ENCODE measurements around the gene NDST4. TPM values are rescaled to one million over a fixed set of nuclear protein-coding genes. Genes with fewer than 3 reads are reported as not detected.

NDST4 gene
- total RNA-seq (2014; rRNA removed) = not detected in 2 replicates
- percentile 8 among the genes with signal in this experiment for Bru-seq, nascent RNA
- BruChase-seq, experiment 1, labeled RNA remaining after a 6-hour chase = percentile 6 among the genes with signal in this experiment
- percentile 7 among the genes with signal in this experiment for BruChase-seq, experiment 2, labeled RNA remaining after a 2-hour chase
- long read RNA-seq = 0 reads

DNA sequence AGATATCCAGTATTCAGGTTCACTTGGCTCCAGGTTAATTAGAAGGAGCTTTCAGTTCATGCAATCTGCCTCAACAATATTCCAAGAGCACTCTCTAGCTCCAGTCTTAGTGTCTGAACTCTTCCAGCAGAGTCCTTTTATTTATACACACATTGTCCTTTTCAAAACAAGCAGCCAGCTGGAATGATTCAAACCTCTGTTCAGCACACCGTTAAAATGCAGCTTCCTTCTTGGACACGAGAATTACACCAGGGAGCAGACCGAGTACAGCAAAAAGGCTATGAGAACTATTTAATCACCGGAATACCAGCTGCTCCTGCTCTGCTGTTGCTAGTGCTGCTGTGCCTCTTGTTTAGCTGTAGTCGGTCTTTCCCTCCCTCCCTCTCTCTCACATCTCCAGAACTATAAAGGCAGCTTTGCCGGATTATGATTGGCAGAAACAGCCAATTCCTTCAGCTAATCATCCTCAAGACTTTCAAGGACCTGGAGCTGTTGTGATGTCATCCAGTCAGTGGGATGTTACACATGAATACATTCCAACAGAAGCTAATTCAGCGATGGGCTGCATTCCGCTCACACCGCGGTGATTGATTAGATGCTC lies at the start of gene NDST4:
TSS of gene NDST4 (minus strand) at position 115 of the 601 bp plus-strand sequence. CDS start 36,584 bp downstream, outside the sequence.
- no peaks in the 10 kb centered on the region for H3K79me2 ChIP-seq (ENCODE audit: low read length)
- no TSS peak for BruUV-seq (replicated peaks)
- CTCF ChIA-PET = no interaction called here
- H3K9me3 ChIP-seq (ENCODE audit: low read length) = no peaks in the 10 kb centered on the region
- ATAC-seq (peak; percentile 83), DNase-seq (peak; percentile 36)
- peak within 1 kb of the TSS; percentile 14; the same call in 1 of the 2 replicates for H3K27ac ChIP-seq (ENCODE audit: low read length)
- H3K9me2 ChIP-seq (replicated peaks; ENCODE audit: low read length) = no peaks in the 10 kb centered on the region
- peak within 1 kb of the TSS; percentile 62 for H3K4me3 ChIP-seq (ENCODE audit: low read length)
- peak within 1 kb of the TSS; percentile 76 for H3K4me2 ChIP-seq (ENCODE audit: low read length)
- POLR2A ChIA-PET (ENCODE audit: unreplicated experiment) = no interaction called here
- no peaks in the 10 kb centered on the region for H3K36me3 ChIP-seq (ENCODE audit: low read depth, low read length)
- peak within 1 kb of the TSS; percentile 80 for H2AFZ ChIP-seq (ENCODE audit: low read length)
- TF ChIP-seq, protein P1, sequence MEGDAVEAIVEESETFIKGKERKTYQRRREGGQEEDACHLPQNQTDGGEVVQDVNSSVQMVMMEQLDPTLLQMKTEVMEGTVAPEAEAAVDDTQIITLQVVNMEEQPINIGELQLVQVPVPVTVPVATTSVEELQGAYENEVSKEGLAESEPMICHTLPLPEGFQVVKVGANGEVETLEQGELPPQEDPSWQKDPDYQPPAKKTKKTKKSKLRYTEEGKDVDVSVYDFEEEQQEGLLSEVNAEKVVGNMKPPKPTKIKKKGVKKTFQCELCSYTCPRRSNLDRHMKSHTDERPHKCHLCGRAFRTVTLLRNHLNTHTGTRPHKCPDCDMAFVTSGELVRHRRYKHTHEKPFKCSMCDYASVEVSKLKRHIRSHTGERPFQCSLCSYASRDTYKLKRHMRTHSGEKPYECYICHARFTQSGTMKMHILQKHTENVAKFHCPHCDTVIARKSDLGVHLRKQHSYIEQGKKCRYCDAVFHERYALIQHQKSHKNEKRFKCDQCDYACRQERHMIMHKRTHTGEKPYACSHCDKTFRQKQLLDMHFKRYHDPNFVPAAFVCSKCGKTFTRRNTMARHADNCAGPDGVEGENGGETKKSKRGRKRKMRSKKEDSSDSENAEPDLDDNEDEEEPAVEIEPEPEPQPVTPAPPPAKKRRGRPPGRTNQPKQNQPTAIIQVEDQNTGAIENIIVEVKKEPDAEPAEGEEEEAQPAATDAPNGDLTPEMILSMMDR (conservative IDR thresholded peaks at IDR 0.05; ENCODE audit: low read depth, low read length) = no peak
- TF ChIP-seq EZH2 (IDR thresholded peaks at IDR 0.05; ENCODE audit: low read length, unreplicated experiment) = no peak
- TF ChIP-seq EZH2phosphoT487 (IDR thresholded peaks at IDR 0.05; ENCODE audit: borderline replicate concordance, low read length) = no peak
- peaks cover 15% of the 10 kb centered on the region for H3K27me3 ChIP-seq (ENCODE audit: low read length)
- no peaks in the 10 kb centered on the region for H4K20me1 ChIP-seq (ENCODE audit: low read length)
- H3K4me1 ChIP-seq (ENCODE audit: insufficient read depth, low read length) = peaks cover 12% of the 10 kb centered on the region; the same call in 1 of the 2 replicates
- no peaks in the 10 kb centered on the region for H3F3A ChIP-seq (ENCODE audit: low read length, unreplicated experiment)
- intact Hi-C loops (cut with micrococcal nuclease) = loop anchor here (10.0 kb wide), 1 partner anchor 329 kb away; no protein-coding TSS in a partner anchor
- peak within 1 kb of the TSS; percentile 15 for H3K9ac ChIP-seq (ENCODE audit: low read length)

DNA sequence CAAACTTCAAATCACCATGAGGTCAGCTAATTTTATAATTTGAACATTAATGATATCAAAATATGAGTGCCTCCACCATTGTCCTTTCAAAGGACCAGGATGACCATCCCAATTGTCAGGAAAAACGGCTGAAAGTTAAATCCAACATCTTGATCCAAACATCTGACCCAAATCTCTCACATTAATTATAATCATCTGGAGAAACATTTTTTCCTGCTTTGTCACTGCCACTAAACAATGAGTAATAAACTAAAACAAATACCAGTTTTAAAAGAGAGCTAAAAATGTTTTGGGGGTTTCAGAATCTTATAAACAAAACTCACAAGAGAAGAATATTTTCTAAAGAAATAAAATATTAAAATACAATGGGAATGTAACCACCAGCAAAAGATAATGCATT lies 45.7 kb upstream of the NDST4 start:
- Histone ChIP-seq H3K9me2 (replicated peaks; ENCODE audit: low read length) (no peaks in the 10 kb centered on the region), H3K27me3 (ENCODE audit: low read length) (no peaks in the 10 kb centered on the region), H3K9ac (ENCODE audit: low read length) (no peak overlapping the region), H3F3A (ENCODE audit: low read length, unreplicated experiment) (no peaks in the 10 kb centered on the region), H3K4me3 (ENCODE audit: low read length) (no peak overlapping the region), H3K4me2 (ENCODE audit: low read length) (no peak overlapping the region), H3K4me1 (ENCODE audit: insufficient read depth, low read length) (no peaks in the 10 kb centered on the region), H3K79me2 (ENCODE audit: low read length) (no peaks in the 10 kb centered on the region), H3K9me3 (ENCODE audit: low read length) (no peaks in the 10 kb centered on the region), H2AFZ (ENCODE audit: low read length) (no peak overlapping the region), H3K36me3 (ENCODE audit: low read depth, low read length) (no peaks in the 10 kb centered on the region), H4K20me1 (ENCODE audit: low read length) (no peaks in the 10 kb centered on the region), H3K27ac (ENCODE audit: low read length) (no peak overlapping the region)
- TF ChIP-seq, protein P1 (conservative IDR thresholded peaks at IDR 0.05; ENCODE audit: low read depth, low read length) = no peak
- TF ChIP-seq EZH2phosphoT487 (IDR thresholded peaks at IDR 0.05; ENCODE audit: borderline replicate concordance, low read length) (no peak), EZH2 (IDR thresholded peaks at IDR 0.05; ENCODE audit: low read length, unreplicated experiment) (no peak)
- intact Hi-C loops (cut with micrococcal nuclease) = no loop called here
- POLR2A ChIA-PET (ENCODE audit: unreplicated experiment) = no interaction called here
- ATAC-seq (peak; percentile 22; the same call in 1 of the 2 replicates), DNase-seq (no peak)
- CTCF ChIA-PET = interaction anchor here (0.6 kb wide), 2 partner anchors 132 to 333 kb away, joined by 3 read pairs; no protein-coding TSS in a partner anchor
- BruUV-seq (replicated peaks) = no TSS peak

DNA sequence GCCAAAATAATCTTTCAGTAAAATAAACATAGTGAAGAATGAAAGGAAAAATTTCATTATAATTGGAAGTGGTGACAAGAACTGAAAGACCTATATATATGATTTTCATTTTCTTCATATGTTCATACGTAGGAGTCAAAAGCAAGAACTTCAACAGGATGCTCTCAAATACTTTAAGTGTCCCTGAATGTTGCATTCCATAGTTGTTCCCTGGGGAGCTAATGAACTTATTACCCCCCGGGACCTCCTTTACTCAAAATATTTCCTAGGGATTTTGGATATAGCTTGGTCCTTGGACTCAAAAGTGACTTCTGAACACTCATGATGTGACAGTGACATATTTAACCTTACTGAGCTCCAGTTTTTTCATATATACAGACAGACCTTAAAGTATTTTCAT lies 44.9 kb upstream of the NDST4 start:
- BruUV-seq (replicated peaks) = no TSS peak
- H3K9me2 ChIP-seq (replicated peaks; ENCODE audit: low read length) = no peaks in the 10 kb centered on the region
- ChIA-PET POLR2A (ENCODE audit: unreplicated experiment) (no interaction called here), CTCF (no interaction called here)
- H3K27me3 ChIP-seq (ENCODE audit: low read length) = no peaks in the 10 kb centered on the region
- intact Hi-C loops (cut with micrococcal nuclease) = no loop called here
- DNase-seq = no peak
- no peaks in the 10 kb centered on the region for H3K36me3 ChIP-seq (ENCODE audit: low read depth, low read length)
- H3F3A ChIP-seq (ENCODE audit: low read length, unreplicated experiment) = no peaks in the 10 kb centered on the region
- TF ChIP-seq, protein P1 (conservative IDR thresholded peaks at IDR 0.05; ENCODE audit: low read depth, low read length) = no peak
- TF ChIP-seq EZH2 (IDR thresholded peaks at IDR 0.05; ENCODE audit: low read length, unreplicated experiment) (no peak), EZH2phosphoT487 (IDR thresholded peaks at IDR 0.05; ENCODE audit: borderline replicate concordance, low read length) (no peak)
- H2AFZ ChIP-seq (ENCODE audit: low read length) = no peak overlapping the region
- no peak overlapping the region for H3K4me3 ChIP-seq (ENCODE audit: low read length)
- H3K4me1 ChIP-seq (ENCODE audit: insufficient read depth, low read length) = no peaks in the 10 kb centered on the region
- no peak overlapping the region for H3K9ac ChIP-seq (ENCODE audit: low read length)
- no peak for ATAC-seq
- no peaks in the 10 kb centered on the region for H3K9me3 ChIP-seq (ENCODE audit: low read length)
- no peaks in the 10 kb centered on the region for H4K20me1 ChIP-seq (ENCODE audit: low read length)
- no peak overlapping the region for H3K27ac ChIP-seq (ENCODE audit: low read length)
- H3K4me2 ChIP-seq (ENCODE audit: low read length) = no peak overlapping the region
- H3K79me2 ChIP-seq (ENCODE audit: low read length) = no peaks in the 10 kb centered on the region

Data from PC-3 (cell line).